ENCODE results near the gene PRKCB. TPM values are rescaled to one million over a fixed set of nuclear protein-coding genes. Genes with fewer than 3 reads are reported as not detected.

PRKCB gene
- polyA plus RNA-seq, 1 donor (not counting 4 experiments of a cell fraction or from before 2014, with no cell fraction given) = 0.18 TPM

- no peak for FAIRE-seq
- Histone ChIP-seq H3K36me3 (ENCODE audit: control insufficient read depth in 2 of 2, extremely low read depth in 1 of 2, insufficient read depth in 2 of 2, low read length in 2 of 2) (no peaks in the 10 kb centered on the region), H3K79me2 (ENCODE audit: control insufficient read depth, insufficient read depth, low read length) (no peaks in the 10 kb centered on the region), H3K27ac (ENCODE audit: control insufficient read depth, insufficient read depth, low read length) (no peak overlapping the region), H3K9ac (ENCODE audit: control insufficient read depth, extremely low read depth, insufficient read depth, low read length) (no peak overlapping the region), H3K4me3 (ENCODE audit: control insufficient read depth in 2 of 3, extremely low read depth in 1 of 3, insufficient read depth in 2 of 3, low read depth in 1 of 3, low read length in 3 of 3) (no peak overlapping the region), H3K4me1 (ENCODE audit: control insufficient read depth, extremely low read depth, insufficient read depth, low read length) (no peaks in the 10 kb centered on the region), H3K9me1 (ENCODE audit: control insufficient read depth, extremely low read depth, insufficient read depth, low read length) (no peaks in the 10 kb centered on the region), H2AFZ (ENCODE audit: control insufficient read depth, low read length) (no peak overlapping the region), H4K20me1 (ENCODE audit: control insufficient read depth, extremely low read depth, insufficient read depth, low read length) (no peaks in the 10 kb centered on the region), H3K4me2 (ENCODE audit: control insufficient read depth, extremely low read depth, insufficient read depth, low read depth, low read length) (no peak overlapping the region), H3K9me3 (ENCODE audit: control insufficient read depth, low read depth, low read length) (peaks cover 2% of the 10 kb centered on the region), H3K27me3 (ENCODE audit: control insufficient read depth, extremely low read depth, insufficient read depth, low read length) (no peaks in the 10 kb centered on the region)
- DNase-seq (ENCODE audit: low read depth, low spot score) = no peak
- no peak for TF ChIP-seq EZH2 (IDR thresholded peaks at IDR 0.05; ENCODE audit: low read length)
- no peak for TF ChIP-seq CTCF (optimal IDR thresholded peaks at IDR 0.05 in 1 of 3, IDR thresholded peaks at IDR 0.05 in 1 of 3, conservative IDR thresholded peaks at IDR 0.05 in 1 of 3; ENCODE audit: extremely low read depth in 1 of 3, insufficient read depth in 2 of 3, low read length in 3 of 3)
- dilution Hi-C loops (cut with MboI; ENCODE audit: extremely low pct_ligation_motif_present, low sequenced_read_pairs) = no loop called here
These were observed 321.0 kb downstream of the PRKCB start for GRCh38 chr16:24156777-24157176.

GRCh38 chr16:24163935-24164334, 328.2 kb downstream of the PRKCB start:
- dilution Hi-C loops (cut with MboI; ENCODE audit: extremely low pct_ligation_motif_present, low sequenced_read_pairs) = no loop called here
- Histone ChIP-seq H3K4me2 (ENCODE audit: control insufficient read depth, extremely low read depth, insufficient read depth, low read depth, low read length) (no peak overlapping the region), H3K27me3 (ENCODE audit: control insufficient read depth, extremely low read depth, insufficient read depth, low read length) (no peaks in the 10 kb centered on the region), H3K9me3 (ENCODE audit: control insufficient read depth, low read depth, low read length) (no peaks in the 10 kb centered on the region), H3K4me1 (ENCODE audit: control insufficient read depth, extremely low read depth, insufficient read depth, low read length) (no peaks in the 10 kb centered on the region), H2AFZ (ENCODE audit: control insufficient read depth, low read length) (no peak overlapping the region), H4K20me1 (ENCODE audit: control insufficient read depth, extremely low read depth, insufficient read depth, low read length) (no peaks in the 10 kb centered on the region), H3K27ac (ENCODE audit: control insufficient read depth, insufficient read depth, low read length) (no peak overlapping the region), H3K9ac (ENCODE audit: control insufficient read depth, extremely low read depth, insufficient read depth, low read length) (no peak overlapping the region), H3K4me3 (ENCODE audit: control insufficient read depth in 2 of 3, extremely low read depth in 1 of 3, insufficient read depth in 2 of 3, low read depth in 1 of 3, low read length in 3 of 3) (no peak overlapping the region), H3K79me2 (ENCODE audit: control insufficient read depth, insufficient read depth, low read length) (no peaks in the 10 kb centered on the region), H3K9me1 (ENCODE audit: control insufficient read depth, extremely low read depth, insufficient read depth, low read length) (no peaks in the 10 kb centered on the region), H3K36me3 (ENCODE audit: control insufficient read depth in 2 of 2, extremely low read depth in 1 of 2, insufficient read depth in 2 of 2, low read length in 2 of 2) (no peaks in the 10 kb centered on the region)
- TF ChIP-seq CTCF (optimal IDR thresholded peaks at IDR 0.05 in 1 of 3, IDR thresholded peaks at IDR 0.05 in 1 of 3, conservative IDR thresholded peaks at IDR 0.05 in 1 of 3; ENCODE audit: extremely low read depth in 1 of 3, insufficient read depth in 2 of 3, low read length in 3 of 3) (no peak), EZH2 (IDR thresholded peaks at IDR 0.05; ENCODE audit: low read length) (no peak)
- DNase-seq (ENCODE audit: low read depth, low spot score) = no peak
- no peak for FAIRE-seq

All from keratinocyte (primary cell).